ENCODE results near the gene SLC35E4. TPM values are rescaled to one million over a fixed set of nuclear protein-coding genes. Genes with fewer than 3 reads are reported as not detected.

SLC35E4 gene
- total RNA-seq, 1 donor from 2014 or later, result 5.0 TPM

GRCh38 chr22:30643055-30643875 lies 7.7 kb downstream of the SLC35E4 start:
- H3K36me3 Mint-ChIP-seq (ENCODE audit: unreplicated experiment), result no peaks in the 10 kb centered on the region
- no peak overlapping the region for H3K4me3 Mint-ChIP-seq (ENCODE audit: unreplicated experiment)
- TF ChIP-seq, protein P1, sequence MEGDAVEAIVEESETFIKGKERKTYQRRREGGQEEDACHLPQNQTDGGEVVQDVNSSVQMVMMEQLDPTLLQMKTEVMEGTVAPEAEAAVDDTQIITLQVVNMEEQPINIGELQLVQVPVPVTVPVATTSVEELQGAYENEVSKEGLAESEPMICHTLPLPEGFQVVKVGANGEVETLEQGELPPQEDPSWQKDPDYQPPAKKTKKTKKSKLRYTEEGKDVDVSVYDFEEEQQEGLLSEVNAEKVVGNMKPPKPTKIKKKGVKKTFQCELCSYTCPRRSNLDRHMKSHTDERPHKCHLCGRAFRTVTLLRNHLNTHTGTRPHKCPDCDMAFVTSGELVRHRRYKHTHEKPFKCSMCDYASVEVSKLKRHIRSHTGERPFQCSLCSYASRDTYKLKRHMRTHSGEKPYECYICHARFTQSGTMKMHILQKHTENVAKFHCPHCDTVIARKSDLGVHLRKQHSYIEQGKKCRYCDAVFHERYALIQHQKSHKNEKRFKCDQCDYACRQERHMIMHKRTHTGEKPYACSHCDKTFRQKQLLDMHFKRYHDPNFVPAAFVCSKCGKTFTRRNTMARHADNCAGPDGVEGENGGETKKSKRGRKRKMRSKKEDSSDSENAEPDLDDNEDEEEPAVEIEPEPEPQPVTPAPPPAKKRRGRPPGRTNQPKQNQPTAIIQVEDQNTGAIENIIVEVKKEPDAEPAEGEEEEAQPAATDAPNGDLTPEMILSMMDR (IDR thresholded peaks at IDR 0.05; ENCODE audit: partially characterized antibody, unreplicated experiment), result no peak
- H3K9me3 Mint-ChIP-seq (ENCODE audit: unreplicated experiment), result no peaks in the 10 kb centered on the region
- no peaks in the 10 kb centered on the region for H3K4me1 Mint-ChIP-seq (ENCODE audit: low read depth, unreplicated experiment)
- DNase-seq, result no peak
- no peak overlapping the region for H3K27ac Mint-ChIP-seq (ENCODE audit: unreplicated experiment)
- no peaks in the 10 kb centered on the region for H3K27me3 Mint-ChIP-seq (ENCODE audit: unreplicated experiment)

DNA sequence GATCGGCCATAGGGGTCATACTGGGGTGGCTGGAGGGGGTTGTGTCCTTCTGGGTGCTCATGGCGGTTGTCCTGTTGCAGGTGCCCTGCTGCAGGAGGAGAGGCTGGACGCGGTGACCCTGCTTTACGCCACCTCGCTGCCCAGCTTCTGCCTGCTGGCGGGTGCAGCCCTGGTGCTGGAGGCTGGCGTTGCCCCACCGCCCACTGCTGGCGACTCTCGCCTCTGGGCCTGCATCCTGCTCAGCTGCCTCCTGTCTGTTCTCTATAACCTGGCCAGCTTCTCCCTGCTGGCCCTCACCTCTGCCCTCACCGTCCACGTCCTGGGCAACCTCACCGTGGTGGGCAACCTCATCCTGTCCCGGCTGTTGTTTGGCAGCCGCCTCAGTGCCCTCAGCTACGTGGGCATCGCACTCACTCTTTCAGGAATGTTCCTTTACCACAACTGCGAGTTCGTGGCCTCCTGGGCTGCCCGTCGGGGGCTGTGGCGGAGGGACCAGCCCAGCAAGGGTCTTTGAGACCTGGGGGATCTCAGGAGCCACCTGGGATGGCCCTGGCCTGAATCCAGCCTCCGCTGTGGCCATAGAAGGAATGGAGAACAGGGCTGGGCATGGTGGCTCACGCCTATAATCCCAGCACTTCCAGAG lies 11.1 kb downstream of the SLC35E4 start:
- no peaks in the 10 kb centered on the region for H3K36me3 Mint-ChIP-seq (ENCODE audit: unreplicated experiment)
- no peaks in the 10 kb centered on the region for H3K4me1 Mint-ChIP-seq (ENCODE audit: low read depth, unreplicated experiment)
- H3K27ac Mint-ChIP-seq (ENCODE audit: unreplicated experiment), result no peak overlapping the region
- DNase-seq, result no peak
- TF ChIP-seq, protein P1 (IDR thresholded peaks at IDR 0.05; ENCODE audit: partially characterized antibody, unreplicated experiment), result no peak
- no peaks in the 10 kb centered on the region for H3K27me3 Mint-ChIP-seq (ENCODE audit: unreplicated experiment)
- H3K9me3 Mint-ChIP-seq (ENCODE audit: unreplicated experiment), result peaks cover 2% of the 10 kb centered on the region
- H3K4me3 Mint-ChIP-seq (ENCODE audit: unreplicated experiment), result no peak overlapping the region

GRCh38 chr22:30647536-30647935 lies 12.0 kb downstream of the SLC35E4 start:
- TF ChIP-seq, protein P1 (IDR thresholded peaks at IDR 0.05; ENCODE audit: partially characterized antibody, unreplicated experiment), result no peak
- Mint-ChIP-seq H3K9me3 (ENCODE audit: unreplicated experiment) (peaks cover 2% of the 10 kb centered on the region), H3K4me3 (ENCODE audit: unreplicated experiment) (no peak overlapping the region), H3K27ac (ENCODE audit: unreplicated experiment) (no peak overlapping the region), H3K27me3 (ENCODE audit: unreplicated experiment) (no peaks in the 10 kb centered on the region), H3K4me1 (ENCODE audit: low read depth, unreplicated experiment) (no peaks in the 10 kb centered on the region), H3K36me3 (ENCODE audit: unreplicated experiment) (no peaks in the 10 kb centered on the region)
- no peak for DNase-seq

GRCh38 chr22:30648825-30649224 lies 13.2 kb downstream of the SLC35E4 start:
- no peak overlapping the region for H3K27ac Mint-ChIP-seq (ENCODE audit: unreplicated experiment)
- TF ChIP-seq, protein P1 (IDR thresholded peaks at IDR 0.05; ENCODE audit: partially characterized antibody, unreplicated experiment), result no peak
- H3K36me3 Mint-ChIP-seq (ENCODE audit: unreplicated experiment), result no peaks in the 10 kb centered on the region
- H3K9me3 Mint-ChIP-seq (ENCODE audit: unreplicated experiment), result peaks cover 2% of the 10 kb centered on the region
- no peak overlapping the region for H3K4me3 Mint-ChIP-seq (ENCODE audit: unreplicated experiment)
- DNase-seq, result no peak
- H3K4me1 Mint-ChIP-seq (ENCODE audit: low read depth, unreplicated experiment), result no peaks in the 10 kb centered on the region
- peaks cover 2% of the 10 kb centered on the region for H3K27me3 Mint-ChIP-seq (ENCODE audit: unreplicated experiment)
